AG04450 (cell line): ENCODE results near the gene SPATA33. TPM values are rescaled to one million over a fixed set of nuclear protein-coding genes. Genes with fewer than 3 reads are reported as not detected.
"Not testable (repeated sequence)": the region's sequence is repeated elsewhere in the genome, so short reads cannot be mapped to it uniquely, and the experiment has no call there.

ENCODE experiments used
- CTCF ChIA-PET: fragments of 300-600, 350-600 bp; formaldehyde crosslinking; extraction: SDS; loops from one replicate; lab custom pipeline; 2022; ENCODE audit warnings: antibody characterized with exemption, inconsistent platforms; lab: Charles Lee
- POLR2A ChIA-PET: fragments of 350-600 bp; formaldehyde crosslinking; extraction: SDS; loops from one replicate; lab custom pipeline; 2021; ENCODE audit warnings: antibody characterized with exemption, inconsistent platforms; lab: Yijun Ruan, JAX
- DNase-seq: peaks from one replicate; pipeline ENCODE4 v3.0.0-alpha.2; 2011; ENCODE audit warnings: low read depth, low spot score
- H3K27ac ChIP-seq: one replicate; pipeline ENCODE4 v1.5.1; 2012; ENCODE audit warnings: low read depth, low read length, control low read depth
- H3K27me3 ChIP-seq: one replicate; pipeline ENCODE4 v1.6.0; 2012; ENCODE audit warnings: low read length; ENCODE audit not compliant: control insufficient read depth, insufficient read depth
- H3K4me3 ChIP-seq: 2 replicates; pipeline ENCODE4 v1.5.1; 2011; ENCODE audit warnings: mild to moderate bottlenecking, low read depth, low read length, control low read depth
- H3K9me3 ChIP-seq: 2 replicates; pipeline ENCODE4 v1.5.1; 2012; ENCODE audit warnings: low read length; ENCODE audit not compliant: control insufficient read depth, insufficient read depth
- polyA plus RNA-seq: library from polyadenylated mRNA; depleted of rRNA; stranded (reverse); fragments of >200 nt; gene quantifications from 2 replicates; pipeline ENCODE4 v1.2.3, GENCODE V29; 2011
- TF ChIP-seq, protein P1 (sequence below): IDR thresholded peaks from 2 replicates; pipeline ENCODE4 v1.5.1; 2011; ENCODE audit warnings: low read depth, low read length, control low read depth, inconsistent platforms

The SPATA33 gene
- polyA plus RNA-seq, 1 experiment, result 2.4 TPM

DNA sequence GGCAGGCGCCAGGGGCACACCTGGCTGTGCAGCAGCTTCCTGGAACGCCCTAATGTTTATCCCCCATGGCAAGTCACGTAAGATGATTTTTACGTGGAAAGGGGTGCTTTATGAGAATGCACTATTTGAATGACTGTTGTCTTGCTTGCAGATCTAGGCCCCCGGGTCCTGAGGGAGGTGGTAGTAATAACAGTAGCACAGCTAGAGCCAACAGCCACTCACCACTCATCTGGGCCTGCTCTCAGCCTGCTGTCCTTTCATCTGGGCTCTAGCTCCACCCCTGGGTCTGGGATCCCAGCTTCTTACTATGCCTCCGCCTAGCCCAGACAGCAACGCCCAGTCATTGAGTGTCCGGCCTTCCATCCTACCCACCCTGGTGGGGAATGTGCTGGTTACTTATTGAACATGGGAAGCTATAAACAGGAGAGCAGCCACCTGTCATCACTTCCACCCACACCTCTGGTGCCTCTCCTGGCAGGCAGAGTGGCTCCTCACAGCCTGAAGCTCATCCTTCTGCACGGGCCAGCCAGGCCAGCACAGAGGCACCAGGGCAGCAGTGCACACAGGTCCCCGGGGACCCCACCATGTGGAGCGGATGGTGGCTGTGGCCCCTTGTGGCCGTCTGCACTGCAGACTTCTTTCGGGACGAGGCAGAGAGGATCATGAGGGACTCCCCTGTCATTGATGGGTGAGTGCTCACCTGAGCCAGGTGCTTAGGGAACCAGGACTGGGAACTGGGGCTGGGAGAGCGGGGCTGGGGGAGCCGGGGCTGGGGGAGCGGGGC lies 27.6 kb upstream of the SPATA33 start:
- H3K9me3 ChIP-seq, result peaks cover 12% of the 10 kb centered on the region

DNA sequence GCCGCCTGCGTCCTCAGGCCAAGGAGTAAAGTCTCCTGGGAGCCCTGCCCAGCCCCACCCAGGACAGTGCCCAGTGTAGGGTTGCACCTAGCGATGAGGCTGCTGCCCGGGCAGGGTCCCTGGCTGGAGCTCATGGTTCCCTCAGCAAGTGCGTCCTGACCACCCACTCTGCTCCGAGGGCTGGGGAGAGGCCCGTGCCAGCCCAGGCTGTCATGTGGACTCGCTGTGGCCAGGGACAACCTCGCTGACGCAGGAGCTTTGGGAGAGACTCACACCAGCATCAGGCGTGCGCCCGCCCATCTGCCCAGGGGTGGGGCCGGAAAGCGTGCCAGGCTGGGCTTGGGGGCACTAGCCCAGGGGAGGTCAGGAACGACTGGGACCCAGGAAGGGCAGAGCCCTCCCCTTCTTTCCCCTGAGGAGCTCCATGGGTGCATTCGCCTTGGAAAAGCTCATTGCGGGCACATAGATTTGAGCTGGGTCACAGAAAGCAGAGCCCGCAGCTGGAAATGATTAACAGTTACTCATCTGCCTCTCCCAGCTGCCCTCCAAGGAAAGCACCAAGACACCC lies 24.5 kb upstream of the SPATA33 start:
- no peak for DNase-seq
- ChIA-PET CTCF (no interaction called here), POLR2A (interaction anchor here (0.6 to 1.2 kb wide), 5 partner anchors 20 to 213 kb away, joined by 3 to 5 read pairs (median 3); partner anchors contain the start of gene CPNE7)
- TF ChIP-seq, protein P1, sequence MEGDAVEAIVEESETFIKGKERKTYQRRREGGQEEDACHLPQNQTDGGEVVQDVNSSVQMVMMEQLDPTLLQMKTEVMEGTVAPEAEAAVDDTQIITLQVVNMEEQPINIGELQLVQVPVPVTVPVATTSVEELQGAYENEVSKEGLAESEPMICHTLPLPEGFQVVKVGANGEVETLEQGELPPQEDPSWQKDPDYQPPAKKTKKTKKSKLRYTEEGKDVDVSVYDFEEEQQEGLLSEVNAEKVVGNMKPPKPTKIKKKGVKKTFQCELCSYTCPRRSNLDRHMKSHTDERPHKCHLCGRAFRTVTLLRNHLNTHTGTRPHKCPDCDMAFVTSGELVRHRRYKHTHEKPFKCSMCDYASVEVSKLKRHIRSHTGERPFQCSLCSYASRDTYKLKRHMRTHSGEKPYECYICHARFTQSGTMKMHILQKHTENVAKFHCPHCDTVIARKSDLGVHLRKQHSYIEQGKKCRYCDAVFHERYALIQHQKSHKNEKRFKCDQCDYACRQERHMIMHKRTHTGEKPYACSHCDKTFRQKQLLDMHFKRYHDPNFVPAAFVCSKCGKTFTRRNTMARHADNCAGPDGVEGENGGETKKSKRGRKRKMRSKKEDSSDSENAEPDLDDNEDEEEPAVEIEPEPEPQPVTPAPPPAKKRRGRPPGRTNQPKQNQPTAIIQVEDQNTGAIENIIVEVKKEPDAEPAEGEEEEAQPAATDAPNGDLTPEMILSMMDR, result no peak
- H3K9me3 ChIP-seq, result peaks cover 12% of the 10 kb centered on the region
- H3K27ac ChIP-seq, result no peak overlapping the region
- peaks cover 7% of the 10 kb centered on the region for H3K27me3 ChIP-seq
- no peak overlapping the region for H3K4me3 ChIP-seq

More for the DNA sequence above, 27.6 kb upstream of the SPATA33 start:
- Histone ChIP-seq H3K27me3 (peaks cover 7% of the 10 kb centered on the region), H3K27ac (no peak overlapping the region), H3K4me3 (no peak overlapping the region)
- ChIA-PET POLR2A (no interaction called here), CTCF (interaction anchor here (0.7 to 1.4 kb wide), 2 partner anchors 15 kb away, joined by 3 to 5 read pairs; no protein-coding TSS in a partner anchor)
- no peak for DNase-seq
- TF ChIP-seq, protein P1, result no peak

DNA sequence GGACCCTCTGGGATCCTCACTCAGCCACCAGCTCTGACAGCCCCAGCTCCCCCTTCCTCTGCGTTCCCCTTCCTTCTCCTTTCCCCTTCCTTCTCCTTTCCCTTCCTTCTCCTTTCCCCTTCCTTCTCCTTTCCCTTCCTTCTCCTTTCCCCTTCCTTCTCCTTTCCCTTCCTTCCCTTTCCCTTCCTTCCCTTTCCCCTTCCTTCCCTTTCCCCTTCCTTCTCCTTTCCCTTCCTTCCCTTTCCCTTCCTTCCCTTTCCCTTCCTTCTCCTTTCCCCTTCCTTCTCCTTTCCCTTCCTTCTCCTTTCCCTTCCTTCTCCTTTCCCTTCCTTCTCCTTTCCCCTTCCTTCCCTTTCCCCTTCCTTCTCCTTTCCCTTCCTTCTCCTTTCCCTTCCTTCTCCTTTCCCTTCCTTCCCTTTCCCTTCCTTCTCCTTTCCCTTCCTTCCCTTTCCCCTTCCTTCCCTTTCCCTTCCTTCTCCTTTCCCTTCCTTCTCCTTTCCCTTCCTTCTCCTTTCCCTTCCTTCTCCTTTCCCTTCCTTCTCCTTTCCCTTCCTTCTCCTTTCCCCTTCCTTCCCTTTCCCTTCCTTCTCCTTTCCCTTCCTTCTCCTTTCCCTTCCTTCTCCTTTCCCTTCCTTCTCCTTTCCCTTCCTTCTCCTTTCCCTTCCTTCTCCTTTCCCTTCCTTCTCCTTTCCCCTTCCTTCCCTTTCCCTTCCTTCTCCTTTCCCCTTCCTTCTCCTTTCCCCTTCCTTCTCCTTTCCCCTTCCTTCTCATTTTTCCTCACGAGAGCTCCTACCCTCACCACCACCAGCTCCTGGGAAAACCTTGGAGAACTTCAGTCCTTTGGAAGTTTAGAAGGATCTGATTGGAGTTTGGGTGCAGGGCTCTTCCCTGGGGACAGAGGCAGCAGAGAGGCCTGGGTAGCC lies 22.9 kb upstream of the SPATA33 start:
- POLR2A ChIA-PET, result interaction anchor here (0.9 kb wide), 1 partner anchor 53 kb away, joined by 3 read pairs; no protein-coding TSS in a partner anchor
- H3K9me3 ChIP-seq, H3K27ac ChIP-seq, H3K27me3 ChIP-seq, DNase-seq, CTCF ChIA-PET, H3K4me3 ChIP-seq: not testable (repeated sequence)

DNA sequence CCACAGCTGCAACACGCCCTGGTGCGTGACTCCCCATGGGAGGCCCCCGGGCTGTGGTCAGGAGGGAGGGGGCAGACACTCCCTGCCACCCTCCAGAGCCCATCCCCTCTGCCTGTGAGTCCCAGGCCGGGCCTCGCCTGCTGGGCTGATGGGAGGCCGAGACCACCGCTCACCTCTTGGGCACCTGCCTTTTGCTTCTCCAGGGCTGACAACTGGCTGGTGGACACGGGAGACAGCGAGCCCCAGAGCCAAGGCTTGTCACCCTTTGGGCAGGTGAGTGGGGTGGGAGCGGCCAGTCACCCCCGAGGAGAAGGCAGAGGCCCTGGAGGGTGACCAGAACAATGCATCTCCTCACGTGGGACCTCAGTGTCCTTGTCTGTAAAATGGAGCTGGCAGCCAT lies 21.0 kb upstream of the SPATA33 start:
- Histone ChIP-seq H3K9me3 (no peaks in the 10 kb centered on the region; the same call in 1 of the 2 replicates), H3K27ac (no peak overlapping the region), H3K4me3 (no peak overlapping the region), H3K27me3 (peaks cover 7% of the 10 kb centered on the region)
- no peak for DNase-seq
- CTCF ChIA-PET, result interaction anchor here (1.2 kb wide), 1 partner anchor 21 kb away, joined by 4 read pairs; no protein-coding TSS in a partner anchor
- POLR2A ChIA-PET, result no interaction called here
- TF ChIP-seq, protein P1, result no peak

GRCh38 chr16:89637379-89637778 lies 20.3 kb upstream of the SPATA33 start:
- POLR2A ChIA-PET, result no interaction called here

More at GRCh38 chr16:89637379-89637778, 20.3 kb upstream of the SPATA33 start:
- DNase-seq, result no peak
- Histone ChIP-seq H3K27me3 (peaks cover 5% of the 10 kb centered on the region), H3K4me3 (no peak overlapping the region), H3K9me3 (no peaks in the 10 kb centered on the region; the same call in 1 of the 2 replicates), H3K27ac (no peak overlapping the region)
- TF ChIP-seq, protein P1, result no peak
- CTCF ChIA-PET, result interaction anchor here (1.2 kb wide), 1 partner anchor 22 kb away, joined by 4 read pairs; no protein-coding TSS in a partner anchor
